Keratinocyte (primary cell): Measurements from ENCODE around the gene TTBK1. TPM values are rescaled to one million over a fixed set of nuclear protein-coding genes. Genes with fewer than 3 reads are reported as not detected.

Experiments
- DNase-seq: peaks from one replicate; pipeline ENCODE4 v3.0.0-alpha.2; 2011; ENCODE audit warnings: low read depth, missing footprints, low spot score
- FAIRE-seq: peaks from 2 replicates; lab custom pipeline; 2011; peaks lifted over from hg19 to GRCh38; lab: Jason Lieb, UNC
- H2AFZ ChIP-seq: 2 replicates; pipeline ENCODE4 v1.6.0; 2012; ENCODE audit warnings: low read length, control low read depth, inconsistent platforms; ENCODE audit not compliant: control insufficient read depth
- H3K27ac ChIP-seq: 2 replicates; pipeline ENCODE4 v1.5.1; 2011; ENCODE audit warnings: low read length; ENCODE audit not compliant: control insufficient read depth, insufficient read depth
- H3K27me3 ChIP-seq: 3 replicates; pipeline ENCODE4 v1.6.0; 2011; ENCODE audit warnings: low read length; ENCODE audit not compliant: control insufficient read depth, insufficient read depth; ENCODE audit errors: extremely low read depth
- H3K36me3 ChIP-seq, 2 experiments: 2 replicates in 1 of 2; 3 replicates in 1 of 2; pipeline ENCODE4 v1.5.1; 2011; ENCODE audit warnings: low read length in 2 of 2, mild to moderate bottlenecking in 1 of 2; ENCODE audit not compliant: control insufficient read depth in 2 of 2, insufficient read depth in 2 of 2; ENCODE audit errors: extremely low read depth in 1 of 2
- H3K4me1 ChIP-seq: 3 replicates; pipeline ENCODE4 v1.5.1; 2011; ENCODE audit warnings: low read length; ENCODE audit not compliant: control insufficient read depth, insufficient read depth; ENCODE audit errors: extremely low read depth
- H3K4me2 ChIP-seq: 3 replicates; pipeline ENCODE4 v1.6.0; 2011; ENCODE audit warnings: low read depth, low read length; ENCODE audit not compliant: control insufficient read depth, insufficient read depth; ENCODE audit errors: extremely low read depth
- H3K4me3 ChIP-seq, 3 experiments: fragments of 200-600 bp in 1 of 3; sonication (generic) in 1 of 3; 2 replicates in 2 of 3; 3 replicates in 1 of 3; pipeline ENCODE4 v1.5.1; 2011 to 2016; ENCODE audit warnings: low read length in 3 of 3, mild to moderate bottlenecking in 3 of 3, control low read depth in 2 of 3, inconsistent platforms in 1 of 3, low read depth in 1 of 3, mixed read lengths in 1 of 3, mixed run types in 1 of 3, moderate library complexity in 1 of 3; ENCODE audit not compliant: control insufficient read depth in 2 of 3, insufficient read depth in 2 of 3; ENCODE audit errors: extremely low read depth in 1 of 3
- H3K79me2 ChIP-seq: 2 replicates; pipeline ENCODE4 v1.6.0; 2012; ENCODE audit warnings: low read length; ENCODE audit not compliant: control insufficient read depth, insufficient read depth
- H3K9ac ChIP-seq: 3 replicates; pipeline ENCODE4 v1.6.0; 2011; ENCODE audit warnings: low read length; ENCODE audit not compliant: control insufficient read depth, insufficient read depth; ENCODE audit errors: extremely low read depth
- H3K9me1 ChIP-seq: 3 replicates; pipeline ENCODE4 v1.6.0; 2011; ENCODE audit warnings: low read length; ENCODE audit not compliant: control insufficient read depth, insufficient read depth; ENCODE audit errors: extremely low read depth
- H3K9me3 ChIP-seq: 2 replicates; pipeline ENCODE4 v1.5.1; 2012; ENCODE audit warnings: low read depth, low read length; ENCODE audit not compliant: control insufficient read depth
- H4K20me1 ChIP-seq: 3 replicates; pipeline ENCODE4 v1.6.0; 2011; ENCODE audit warnings: low read length; ENCODE audit not compliant: control insufficient read depth, insufficient read depth; ENCODE audit errors: extremely low read depth
- CTCF ChIP-seq, 3 experiments: IDR thresholded peaks in 1 of 3; conservative IDR thresholded peaks in 1 of 3; optimal IDR thresholded peaks in 1 of 3; 2 replicates in 2 of 3; 3 replicates in 1 of 3; pipeline versions ENCODE3 to v1.5.1; 2011; ENCODE audit warnings: low read length in 3 of 3, mild to moderate bottlenecking in 3 of 3, moderate library complexity in 2 of 3, control low read depth in 1 of 3, inconsistent platforms in 1 of 3; ENCODE audit not compliant: insufficient read depth in 2 of 3; ENCODE audit errors: extremely low read depth in 1 of 3
- EZH2 ChIP-seq: IDR thresholded peaks from one replicate; pipeline ENCODE4 v1.6.1; 2012; ENCODE audit warnings: inconsistent platforms, mild to moderate bottlenecking, low read length, moderate library complexity
- dilution Hi-C: fragments of 300-500 bp; cut with MboI; formaldehyde crosslinking; loops from one replicate; pipeline ENCODE4 v1.7.0; 2020; ENCODE audit warnings: low sequenced_read_pairs; ENCODE audit not compliant: extremely low pct_ligation_motif_present
- polyA plus RNA-seq, 5 experiments: library from polyadenylated mRNA; depleted of rRNA in 3 of 5; stranded (reverse) in 3 of 5; stranded (forward) in 1 of 5; unstranded in 1 of 5; fragments of >200 nt; gene quantifications; 1 replicate in 1 of 5; 2 replicates in 3 of 5; 3 replicates in 1 of 5; pipeline versions ENCODE4 v1.2.1 to v1.2.3, GENCODE V29; 2011 to 2012; ENCODE audit warnings: missing spikeins in 2 of 5, low read depth in 1 of 5, low replicate concordance in 1 of 5

The TTBK1 gene
- polyA plus RNA-seq, 1 donor (not counting 4 experiments of a cell fraction or from before 2014, with no cell fraction given) = not detected

GRCh38 chr6:43293698-43294097 lies 50.4 kb downstream of the TTBK1 start:
- dilution Hi-C loops = no loop called here
- no peaks in the 10 kb centered on the region for H4K20me1 ChIP-seq
- no peaks in the 10 kb centered on the region for H3K4me1 ChIP-seq
- no peak overlapping the region for H3K4me3 ChIP-seq
- no peaks in the 10 kb centered on the region for H3K79me2 ChIP-seq
- no peaks in the 10 kb centered on the region for H3K36me3 ChIP-seq
- no peaks in the 10 kb centered on the region for H3K9me1 ChIP-seq
- no peak overlapping the region for H3K9ac ChIP-seq
- TF ChIP-seq EZH2 (no peak), CTCF (optimal IDR thresholded peaks at IDR 0.05 in 1 of 3, IDR thresholded peaks at IDR 0.05 in 1 of 3, conservative IDR thresholded peaks at IDR 0.05 in 1 of 3; ENCODE audit: extremely low read depth in 1 of 3, insufficient read depth in 2 of 3, low read length in 3 of 3) (no peak)
- no peak for DNase-seq
- no peak overlapping the region for H2AFZ ChIP-seq
- H3K4me2 ChIP-seq = no peak overlapping the region
- no peaks in the 10 kb centered on the region for H3K9me3 ChIP-seq
- H3K27ac ChIP-seq = no peak overlapping the region
- FAIRE-seq = no peak
- peaks cover 22% of the 10 kb centered on the region for H3K27me3 ChIP-seq

GRCh38 chr6:43294536-43294935 lies 51.3 kb downstream of the TTBK1 start:
- Histone ChIP-seq H3K27ac (no peak overlapping the region), H3K27me3 (peaks cover 31% of the 10 kb centered on the region), H4K20me1 (no peaks in the 10 kb centered on the region), H3K79me2 (no peaks in the 10 kb centered on the region), H3K9me3 (no peaks in the 10 kb centered on the region), H3K4me3 (no peak overlapping the region), H3K36me3 (no peaks in the 10 kb centered on the region), H2AFZ (no peak overlapping the region), H3K4me1 (no peaks in the 10 kb centered on the region), H3K4me2 (no peak overlapping the region), H3K9ac (no peak overlapping the region), H3K9me1 (no peaks in the 10 kb centered on the region)
- no peak for TF ChIP-seq EZH2
- no peak for TF ChIP-seq CTCF (optimal IDR thresholded peaks at IDR 0.05 in 1 of 3, IDR thresholded peaks at IDR 0.05 in 1 of 3, conservative IDR thresholded peaks at IDR 0.05 in 1 of 3; ENCODE audit: extremely low read depth in 1 of 3, insufficient read depth in 2 of 3, low read length in 3 of 3)
- DNase-seq (no peak), FAIRE-seq (no peak)
- dilution Hi-C loops = no loop called here
